HG03575 (cell line): ENCODE measurements around the gene RGS12.

Experiments used
- ATAC-seq: cut with Tn5 transposase; IDR thresholded peaks from one replicate; pipeline ENCODE4 v1.9.1; 2021; ENCODE audit not compliant: unreplicated experiment, insufficient number of reproducible peaks, low FRiP score; ENCODE audit errors: extremely low read depth

The RGS12 gene

GRCh38 chr4:3252831-3253641 is 39.8 kb upstream of the RGS12 start:
- no peak for ATAC-seq

- no peak for ATAC-seq
Observed at GRCh38 chr4:3253808-3254207, 39.0 kb upstream of the RGS12 start.

GRCh38 chr4:3254302-3255131 is 38.3 kb upstream of the RGS12 start:
- no peak for ATAC-seq

- no peak for ATAC-seq
Observed at GRCh38 chr4:3255611-3256186, 37.1 kb upstream of the RGS12 start.

- ATAC-seq, result no peak
Observed at GRCh38 chr4:3256230-3257102, 36.4 kb upstream of the RGS12 start.

GRCh38 chr4:3257103-3257555 is 35.7 kb upstream of the RGS12 start:
- ATAC-seq, result no peak

- ATAC-seq, result no peak
Observed at GRCh38 chr4:3257556-3258482, 35.0 kb upstream of the RGS12 start.

- ATAC-seq, result no peak
Observed at GRCh38 chr4:3261411-3262207, 31.2 kb upstream of the RGS12 start.

- no peak for ATAC-seq
Observed at GRCh38 chr4:3262208-3263052, 30.4 kb upstream of the RGS12 start.

GRCh38 chr4:3263053-3263875 is 29.6 kb upstream of the RGS12 start:
- no peak for ATAC-seq

- no peak for ATAC-seq
Observed at GRCh38 chr4:3263876-3264193, 29.0 kb upstream of the RGS12 start.

- ATAC-seq, result no peak
Observed at GRCh38 chr4:3266076-3266475, 26.7 kb upstream of the RGS12 start.

- no peak for ATAC-seq
Observed at GRCh38 chr4:3267576-3268394, 25.0 kb upstream of the RGS12 start.

GRCh38 chr4:3268395-3269104 is 24.3 kb upstream of the RGS12 start:
- no peak for ATAC-seq
